ENCODE results near the gene RNF150. TPM values are rescaled to one million over a fixed set of nuclear protein-coding genes. Genes with fewer than 3 reads are reported as not detected.

Gene RNF150
- 1.3 and 2.2 TPM in 2 replicates for total RNA-seq

GRCh38 chr4:141133146-141133998 lies at the start of gene RNF150:
Gene RNF150 (minus strand): TSS chr4:141133469.

Other genes starting within 250 kb of the RNF150 start
- gene ZNF330, start 87.4 kb upstream of the RNF150 start, total RNA-seq = 54.6 and 54.7 TPM in 2 replicates